Fibroblast of the aortic adventitia (primary cell): ENCODE measurements around the gene TXNDC11. TPM values are rescaled to one million over a fixed set of nuclear protein-coding genes. Genes with fewer than 3 reads are reported as not detected.

Experiments used
- DNase-seq: peaks from one replicate; pipeline ENCODE4 v3.0.0-alpha.2; 2010; ENCODE audit warnings: low read depth
- H3K4me3 ChIP-seq: 2 replicates; pipeline ENCODE4 v1.5.1; 2011; ENCODE audit warnings: low read depth, mild to moderate bottlenecking, control low read depth, low read length, moderate library complexity
- CTCF ChIP-seq: IDR thresholded peaks from 2 replicates; pipeline ENCODE4 v1.5.1; 2011; ENCODE audit warnings: mild to moderate bottlenecking, low read length, control low read depth, inconsistent platforms; ENCODE audit not compliant: insufficient read depth
- total RNA-seq: library from RNA; depleted of rRNA; stranded (reverse); fragments of >200 nt; gene quantifications from 2 replicates; pipeline ENCODE4 v1.2.3, GENCODE V29; 2012; ENCODE audit warnings: low replicate concordance

TXNDC11 gene
- total RNA-seq, 1 donor: 24.0 TPM

- DNase-seq: no peak
- no peak overlapping the region for H3K4me3 ChIP-seq
- TF ChIP-seq CTCF: no peak
Observed at GRCh38 chr16:11725457-11725856, 17.2 kb downstream of the TXNDC11 start.

GRCh38 chr16:11722468-11722808, 20.2 kb downstream of the TXNDC11 start:
- no peak for TF ChIP-seq CTCF
- DNase-seq: no peak
- H3K4me3 ChIP-seq: no peak overlapping the region

- no peak for TF ChIP-seq CTCF
- no peak for DNase-seq
Observed at GRCh38 chr16:11721781-11722467, 20.7 kb downstream of the TXNDC11 start.

GRCh38 chr16:11719762-11720161, 22.9 kb downstream of the TXNDC11 start:
- DNase-seq: no peak
- no peak overlapping the region for H3K4me3 ChIP-seq
- TF ChIP-seq CTCF: no peak

More at GRCh38 chr16:11721781-11722467, 20.7 kb downstream of the TXNDC11 start:
- no peak overlapping the region for H3K4me3 ChIP-seq

GRCh38 chr16:11719171-11719570, 23.5 kb downstream of the TXNDC11 start:
- no peak overlapping the region for H3K4me3 ChIP-seq
- TF ChIP-seq CTCF: no peak
- DNase-seq: no peak

- no peak overlapping the region for H3K4me3 ChIP-seq
- TF ChIP-seq CTCF: no peak
- DNase-seq: no peak
Observed at GRCh38 chr16:11717811-11718210, 24.8 kb downstream of the TXNDC11 start.

- TF ChIP-seq CTCF: no peak
- no peak for DNase-seq
- no peak overlapping the region for H3K4me3 ChIP-seq
Observed at GRCh38 chr16:11716336-11716735, 26.3 kb downstream of the TXNDC11 start.
